ENCODE results near the gene CTNNAL1.
A peak's percentile ranks its signal among the peaks of the same experiment; 100 is the strongest.

The CTNNAL1 gene

GRCh38 chr9:109022873-109023272 is 9.6 kb upstream of the CTNNAL1 start:
- no peak for DNase-seq

GRCh38 chr9:109020581-109021511 is 7.5 kb upstream of the CTNNAL1 start:
- DNase-seq, result no peak

- DNase-seq, result no peak
Observed at GRCh38 chr9:109020113-109020512, 6.8 kb upstream of the CTNNAL1 start.

DNA sequence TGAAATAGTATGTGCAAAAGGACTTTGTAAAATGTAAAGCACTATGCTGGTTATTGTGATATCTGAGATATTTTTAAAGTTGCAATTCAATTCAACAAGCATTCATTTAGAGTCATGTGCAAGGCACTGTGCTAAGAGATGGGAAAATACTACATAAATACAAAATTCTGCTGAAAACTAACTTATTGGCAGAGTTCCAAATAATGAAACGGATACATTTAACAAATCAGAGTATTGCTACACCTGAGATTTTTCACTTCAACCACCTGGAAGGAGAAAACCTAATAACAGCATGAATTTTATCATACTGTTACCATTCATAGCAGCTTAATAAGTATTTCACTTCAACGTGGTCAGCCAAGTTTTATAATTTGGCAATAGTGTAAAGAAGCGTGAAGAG is 6.1 kb upstream of the CTNNAL1 start:
- no peak for DNase-seq

DNA sequence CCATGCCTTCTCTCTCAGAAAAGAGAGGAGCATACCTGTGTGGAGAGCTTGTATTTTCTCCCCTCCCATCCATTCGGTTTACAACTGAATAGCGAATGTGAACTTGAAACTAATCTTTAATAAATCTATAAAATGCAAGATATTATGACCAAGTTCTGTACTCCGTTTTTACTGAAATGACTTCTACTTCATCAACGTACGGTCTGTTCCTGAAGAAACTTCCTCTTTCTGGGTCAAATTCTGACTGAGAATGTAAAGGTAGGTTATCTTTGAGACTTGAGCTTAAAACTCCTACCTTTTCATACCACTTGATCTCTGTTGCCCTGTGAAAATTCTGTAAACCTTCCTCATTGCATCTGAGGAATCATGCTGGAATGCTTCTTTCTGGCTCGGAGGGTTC is 4.2 kb upstream of the CTNNAL1 start:
- DNase-seq, result no peak

DNA sequence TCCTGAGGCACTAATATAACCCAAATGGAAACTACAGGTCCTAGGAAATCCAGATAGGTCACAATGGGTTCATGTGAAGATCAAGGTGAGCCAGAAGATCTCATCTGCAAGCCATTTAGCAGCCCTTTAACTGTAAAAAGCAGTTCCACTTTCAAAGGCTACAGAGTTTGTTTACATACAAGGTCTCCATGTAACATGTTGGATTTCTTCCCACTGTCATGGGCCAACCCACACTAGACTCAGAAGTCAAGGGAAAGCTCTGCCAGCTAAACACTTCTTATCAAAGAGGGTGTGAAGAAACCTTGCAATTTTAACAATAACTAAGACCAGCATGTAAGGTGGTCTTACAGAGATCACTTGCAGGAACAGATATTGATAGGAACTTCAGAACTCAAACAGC is 3.8 kb upstream of the CTNNAL1 start:
- no peak for DNase-seq

DNA sequence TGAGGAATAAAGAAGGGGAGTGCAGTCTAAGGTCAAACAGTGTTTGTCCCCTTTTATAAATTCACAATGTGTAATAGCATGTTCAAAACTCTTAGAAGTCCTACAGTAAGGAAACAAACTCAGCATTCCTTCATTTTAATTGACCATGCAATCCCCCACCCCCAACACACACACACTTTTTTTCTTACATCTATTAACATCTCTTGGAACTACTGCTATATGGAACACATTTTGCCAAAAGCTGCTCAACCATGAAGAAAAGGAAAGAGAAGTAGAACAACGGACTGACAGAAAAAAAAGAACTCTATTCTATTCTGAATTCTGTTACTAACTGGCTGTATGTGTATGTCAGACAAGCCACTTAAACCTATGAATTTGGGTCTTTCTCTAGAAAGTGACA is 2.8 kb upstream of the CTNNAL1 start:
- no peak for DNase-seq

DNA sequence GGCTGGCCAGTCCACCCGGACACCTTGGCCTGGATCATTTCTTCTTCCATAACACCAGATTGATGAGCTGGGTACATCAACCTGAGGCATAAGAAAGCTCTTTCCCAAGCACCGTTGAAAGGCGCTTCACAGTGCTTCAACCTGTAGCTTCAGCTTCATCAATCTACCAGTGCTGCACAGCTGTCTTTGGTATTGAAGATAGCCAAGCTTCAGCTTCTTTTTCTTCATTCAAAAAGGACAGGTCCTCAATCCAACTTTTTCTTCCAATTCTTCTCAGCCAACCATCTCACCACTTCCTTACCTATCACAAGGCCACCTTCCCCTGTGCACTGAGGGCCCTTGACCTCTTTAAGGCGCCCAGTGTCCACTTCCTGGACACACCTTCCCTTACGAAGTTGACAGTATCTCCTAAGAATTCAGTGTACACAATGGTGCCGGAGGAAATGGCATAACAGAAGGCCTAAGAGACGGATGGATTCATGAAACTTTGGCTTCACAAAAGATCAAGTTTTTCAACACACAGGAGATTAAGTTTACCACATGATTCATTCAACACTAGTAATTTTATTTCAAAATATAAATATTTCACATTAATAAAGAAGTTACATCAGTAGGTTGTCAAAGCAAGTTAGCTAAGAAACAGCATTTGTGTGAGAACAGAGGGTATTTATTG is 1.4 kb upstream of the CTNNAL1 start:
- peak; percentile 5 for DNase-seq

- DNase-seq, result peak; percentile 9
Observed at GRCh38 chr9:109013679-109014607, 644 bp upstream of the CTNNAL1 start.

GRCh38 chr9:109012009-109012875 is 1.1 kb downstream of the CTNNAL1 start:
- DNase-seq, result peak; percentile 27

GRCh38 chr9:109011231-109011671 is 2.0 kb downstream of the CTNNAL1 start:
- no peak for DNase-seq

- DNase-seq, result peak; percentile 55
Observed at GRCh38 chr9:109010746-109011145, 2.6 kb downstream of the CTNNAL1 start.

DNA sequence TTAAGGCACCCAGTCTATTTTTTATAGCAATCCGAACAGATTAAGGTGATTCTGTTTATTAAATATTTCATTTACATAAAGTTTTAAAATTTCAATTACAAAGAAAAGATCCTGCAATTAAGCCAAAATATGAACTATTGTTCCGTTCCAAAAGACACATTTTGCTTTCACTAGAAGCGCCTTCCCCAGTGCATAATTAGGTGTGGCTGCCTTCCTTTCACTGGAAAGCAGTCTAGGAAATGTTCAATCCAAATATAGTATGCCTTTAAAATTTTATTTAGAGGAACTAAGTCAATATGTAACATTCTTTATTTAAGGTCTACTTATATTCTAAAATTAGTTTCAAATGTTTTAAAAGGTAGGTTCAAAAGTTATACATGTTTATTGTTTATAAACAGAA is 7.6 kb downstream of the CTNNAL1 start:
- no peak for DNase-seq

DNA sequence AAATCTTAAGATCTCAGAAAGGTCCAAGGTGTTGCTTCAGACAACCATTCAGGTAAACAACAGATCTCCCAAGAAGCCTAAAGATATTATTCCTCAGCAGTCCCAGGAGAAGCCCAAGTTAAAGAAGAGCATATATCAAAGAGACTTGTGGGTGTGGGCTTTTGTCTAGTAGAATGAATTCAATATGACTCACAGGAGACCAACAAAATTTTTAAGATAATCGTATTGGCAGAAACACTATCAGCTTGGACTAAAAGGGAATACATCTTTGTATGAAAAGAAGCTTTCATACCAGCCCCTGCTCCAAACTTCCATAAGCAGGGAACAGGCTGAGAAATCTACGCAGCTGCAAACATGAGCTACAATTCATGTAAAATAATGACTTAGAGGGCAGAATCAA is 10.2 kb downstream of the CTNNAL1 start:
- DNase-seq, result no peak

DNA sequence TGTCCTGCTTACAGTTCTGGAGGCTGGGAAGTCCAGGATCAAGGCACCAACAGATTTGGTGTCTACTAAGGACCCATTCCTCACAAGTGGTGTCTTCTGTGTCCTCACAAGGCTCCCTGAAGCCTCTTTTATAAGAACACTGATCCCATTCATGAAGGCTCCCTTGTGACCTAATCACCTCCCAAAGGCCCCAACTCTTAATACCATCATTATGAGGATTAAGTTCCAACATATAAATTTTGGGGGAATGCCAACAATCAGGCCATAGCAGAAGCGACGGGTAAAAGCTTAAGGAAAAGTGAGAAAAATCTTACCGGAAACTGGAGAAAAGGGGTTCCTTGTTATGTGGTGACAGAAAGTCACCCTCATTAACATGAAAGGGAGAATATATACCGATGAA is 11.2 kb downstream of the CTNNAL1 start:
- no peak for DNase-seq

DNA sequence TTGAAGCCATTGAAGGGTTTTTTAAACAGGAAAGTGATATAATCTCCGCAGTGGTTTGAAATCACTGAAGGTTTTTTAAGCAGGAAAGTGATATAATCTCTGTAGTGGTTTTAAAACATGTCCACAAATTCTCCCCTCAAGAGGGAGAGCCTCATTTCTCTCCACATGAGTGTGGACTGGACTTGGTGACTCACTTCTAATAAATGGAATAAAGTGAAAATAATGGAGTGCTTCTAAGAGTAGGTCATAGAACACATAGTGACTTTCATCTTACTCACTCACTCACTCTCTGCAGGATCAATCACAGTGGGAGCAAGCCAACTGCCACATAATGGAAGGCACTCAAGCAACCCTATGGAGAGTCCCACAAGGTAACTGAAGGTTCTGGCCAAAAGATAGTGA is 12.0 kb downstream of the CTNNAL1 start:
- DNase-seq, result no peak

GRCh38 chr9:108997112-108997511 is 16.2 kb downstream of the CTNNAL1 start:
- no peak for DNase-seq

GRCh38 chr9:108996643-108997042 is 16.7 kb downstream of the CTNNAL1 start:
- DNase-seq, result no peak

- DNase-seq, result peak; percentile 6
Observed at GRCh38 chr9:108994695-108995094, 18.6 kb downstream of the CTNNAL1 start.

DNA sequence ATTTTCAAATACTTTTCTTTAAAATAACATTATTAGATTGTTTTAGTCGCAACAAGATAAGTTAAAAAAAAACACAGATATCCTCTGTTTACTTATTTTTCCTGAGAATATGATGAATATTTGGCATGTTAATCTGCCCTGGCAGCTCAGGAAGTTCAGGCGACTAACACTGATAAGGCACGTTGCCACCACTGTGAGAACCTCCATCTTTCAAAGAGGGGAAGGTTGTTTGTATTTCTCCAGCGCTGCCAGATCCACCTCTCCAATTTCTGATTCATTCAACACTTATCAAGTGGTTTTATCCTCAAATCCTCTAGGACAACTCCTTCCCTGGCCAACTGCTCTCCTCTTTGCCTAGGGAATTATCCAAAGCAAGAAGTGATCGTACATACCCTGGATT is 21.8 kb downstream of the CTNNAL1 start:
- DNase-seq, result no peak

GRCh38 chr9:108983885-108984284 is 29.4 kb downstream of the CTNNAL1 start:
- DNase-seq, result no peak

DNA sequence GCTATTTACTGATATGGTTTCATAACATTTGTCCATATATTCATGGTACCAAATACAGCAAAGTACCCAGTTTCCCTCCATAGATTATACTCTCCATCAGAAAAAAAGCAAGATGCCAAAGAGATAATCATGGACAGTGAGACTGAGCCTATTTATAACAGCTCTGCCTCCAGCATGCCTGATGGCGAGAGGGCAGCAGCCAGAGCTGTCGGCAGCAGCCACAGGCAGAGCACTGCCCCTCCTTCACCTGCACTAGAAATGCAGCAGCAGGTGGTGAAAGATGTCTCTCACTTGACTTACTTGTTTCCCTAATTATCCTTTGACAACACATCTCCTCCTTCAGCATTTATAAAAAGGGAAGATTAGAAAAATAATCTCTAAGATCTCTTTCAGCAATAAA is 32.4 kb downstream of the CTNNAL1 start:
- no peak for DNase-seq

All from CD4-positive, alpha-beta T cell treated with Interleukin-17A for 1 hour (primary cell).